Measurements from ENCODE around the gene BIN1.

DNA sequence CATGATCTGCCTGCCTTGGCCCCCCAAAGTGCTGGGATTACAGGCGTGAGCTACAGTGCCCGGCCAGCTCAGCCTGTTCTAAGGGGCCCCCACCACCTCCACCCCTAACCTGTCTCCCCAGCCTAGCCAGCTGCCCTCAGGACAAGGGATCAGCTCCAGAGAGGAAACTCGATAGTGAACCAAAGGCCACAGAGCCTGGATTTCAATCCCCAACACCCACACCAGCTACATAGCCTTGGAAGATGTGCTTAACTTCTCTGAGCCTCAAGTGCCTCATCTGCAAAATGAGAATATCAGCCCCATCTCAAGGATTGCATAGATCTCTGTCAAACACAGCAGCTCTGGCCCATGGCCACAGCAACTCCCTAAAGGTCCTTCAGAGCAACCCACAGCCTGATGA lies 32.0 kb downstream of the BIN1 start:
- TF ChIP-seq POLR2AphosphoS5 (IDR thresholded peaks at IDR 0.05) (no peak), POLR2A (IDR thresholded peaks at IDR 0.05) (no peak), CTCF (IDR thresholded peaks at IDR 0.05) (no peak)

Measured in gastroesophageal sphincter (tissue), 3 donors.